HepG2 (cell line): ENCODE results near the gene NARS2. TPM values are rescaled to one million over a fixed set of nuclear protein-coding genes. Genes with fewer than 3 reads are reported as not detected.

Source experiments
- ESRRA ChIP-seq: sonication (generic); formaldehyde crosslinking; IDR thresholded peaks from 2 replicates; pipeline ENCODE4 v1.5.1; 2020; ENCODE audit warnings: mild to moderate bottlenecking, low read depth, missing genetic modification reagents
- FOXP1 ChIP-seq, 2 experiments: fragments of 450-650 bp in 1 of 2; IDR thresholded peaks; 2 replicates each; pipeline ENCODE4 v1.6.1; 2017 to 2018; ENCODE audit warnings: antibody characterized with exemption in 1 of 2
- HDAC6 ChIP-seq: fragments of 200-600 bp; sonication (generic); IDR thresholded peaks from 2 replicates; pipeline ENCODE4 v1.7.0; 2017; ENCODE audit warnings: mild to moderate bottlenecking, antibody characterized with exemption, low read length, low read depth
- HOXA3 ChIP-seq: sonication (generic); formaldehyde crosslinking; IDR thresholded peaks from 2 replicates; pipeline ENCODE4 v1.5.0; 2020; ENCODE audit warnings: missing genetic modification reagents
- KMT2B ChIP-seq: IDR thresholded peaks from 2 replicates; pipeline ENCODE4 v1.6.1; 2016; ENCODE audit warnings: missing genetic modification reagents, missing compliant biosample characterization
- RFX1 ChIP-seq: fragments of 450-650 bp; IDR thresholded peaks from 2 replicates; pipeline ENCODE4 v1.6.1; 2017
- SIX4 ChIP-seq: sonication (generic); formaldehyde crosslinking; IDR thresholded peaks from 2 replicates; pipeline ENCODE4 v1.4.0; 2020; ENCODE audit warnings: missing genetic modification reagents
- TOPORS ChIP-seq: sonication (generic); formaldehyde crosslinking; IDR thresholded peaks from 2 replicates; pipeline ENCODE4 v1.8.0; 2023; ENCODE audit warnings: mild to moderate bottlenecking, missing genetic modification reagents
- ZNF550 ChIP-seq: sonication (generic); formaldehyde crosslinking; IDR thresholded peaks from 2 replicates; pipeline ENCODE4 v1.4.0; 2020; ENCODE audit warnings: mild to moderate bottlenecking, missing genetic modification reagents, borderline replicate concordance
- polyA plus RNA-seq, 8 experiments: library from polyadenylated mRNA; depleted of rRNA in 3 of 8; stranded (reverse) in 7 of 8; unstranded in 1 of 8; fragments of >200 nt; fragmentation: Illumina TruSeq in 4 of 8; extraction: Trizol in 4 of 8; gene quantifications; 2 replicates each; pipeline versions ENCODE4 v1.2.1 to v1.2.3, GENCODE V29; 2011 to 2016; ENCODE audit warnings: low read depth in 4 of 8, missing spikeins in 1 of 8, mixed read lengths in 1 of 8; ENCODE audit not compliant: insufficient read depth in 1 of 8
- total RNA-seq, 5 experiments: library from RNA; depleted of rRNA; stranded (reverse); fragments of >200 nt; fragmentation: Illumina TruSeq; extraction: Trizol; gene quantifications; 2 replicates each; pipeline ENCODE4 v1.2.3, GENCODE V29; 2016; ENCODE audit warnings: low read depth in 1 of 5
- TF ChIP-seq, protein P1 (sequence below): sonication (generic); formaldehyde crosslinking; IDR thresholded peaks from 2 replicates; pipeline ENCODE4 v1.4.0; 2020; ENCODE audit warnings: mild to moderate bottlenecking, missing genetic modification reagents
- TF ChIP-seq, protein P2 (sequence below): sonication (generic); formaldehyde crosslinking; IDR thresholded peaks from 2 replicates; pipeline ENCODE4 v1.8.1; 2022; ENCODE audit warnings: mild to moderate bottlenecking, missing genetic modification reagents

The NARS2 gene
- total and polyA plus RNA-seq, 2 of the 13 experiments (the other 11 are each of a cell fraction or from before 2014, with no cell fraction given) = 45.9 to 65.0 TPM

DNA sequence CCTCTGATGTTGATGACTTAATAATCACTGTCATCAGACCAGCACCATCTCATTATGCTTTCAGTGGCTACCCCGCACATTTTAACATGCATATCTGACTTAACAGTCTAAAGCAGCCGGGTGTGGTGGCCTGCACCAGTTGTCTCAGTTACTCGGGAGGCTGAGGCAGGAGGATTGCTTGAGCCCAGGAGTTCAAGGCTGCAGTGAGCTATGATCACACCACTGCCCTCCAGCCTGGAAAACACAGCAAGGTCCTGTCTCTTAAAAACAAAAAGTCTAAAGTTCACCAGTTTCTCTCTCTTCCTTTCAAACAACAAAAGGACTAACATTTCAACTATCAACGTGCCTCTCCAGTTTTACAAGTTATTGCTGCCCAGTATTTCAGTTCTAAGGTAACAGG lies 101.8 kb downstream of the NARS2 start (continued):
- TF ChIP-seq, protein P1, sequence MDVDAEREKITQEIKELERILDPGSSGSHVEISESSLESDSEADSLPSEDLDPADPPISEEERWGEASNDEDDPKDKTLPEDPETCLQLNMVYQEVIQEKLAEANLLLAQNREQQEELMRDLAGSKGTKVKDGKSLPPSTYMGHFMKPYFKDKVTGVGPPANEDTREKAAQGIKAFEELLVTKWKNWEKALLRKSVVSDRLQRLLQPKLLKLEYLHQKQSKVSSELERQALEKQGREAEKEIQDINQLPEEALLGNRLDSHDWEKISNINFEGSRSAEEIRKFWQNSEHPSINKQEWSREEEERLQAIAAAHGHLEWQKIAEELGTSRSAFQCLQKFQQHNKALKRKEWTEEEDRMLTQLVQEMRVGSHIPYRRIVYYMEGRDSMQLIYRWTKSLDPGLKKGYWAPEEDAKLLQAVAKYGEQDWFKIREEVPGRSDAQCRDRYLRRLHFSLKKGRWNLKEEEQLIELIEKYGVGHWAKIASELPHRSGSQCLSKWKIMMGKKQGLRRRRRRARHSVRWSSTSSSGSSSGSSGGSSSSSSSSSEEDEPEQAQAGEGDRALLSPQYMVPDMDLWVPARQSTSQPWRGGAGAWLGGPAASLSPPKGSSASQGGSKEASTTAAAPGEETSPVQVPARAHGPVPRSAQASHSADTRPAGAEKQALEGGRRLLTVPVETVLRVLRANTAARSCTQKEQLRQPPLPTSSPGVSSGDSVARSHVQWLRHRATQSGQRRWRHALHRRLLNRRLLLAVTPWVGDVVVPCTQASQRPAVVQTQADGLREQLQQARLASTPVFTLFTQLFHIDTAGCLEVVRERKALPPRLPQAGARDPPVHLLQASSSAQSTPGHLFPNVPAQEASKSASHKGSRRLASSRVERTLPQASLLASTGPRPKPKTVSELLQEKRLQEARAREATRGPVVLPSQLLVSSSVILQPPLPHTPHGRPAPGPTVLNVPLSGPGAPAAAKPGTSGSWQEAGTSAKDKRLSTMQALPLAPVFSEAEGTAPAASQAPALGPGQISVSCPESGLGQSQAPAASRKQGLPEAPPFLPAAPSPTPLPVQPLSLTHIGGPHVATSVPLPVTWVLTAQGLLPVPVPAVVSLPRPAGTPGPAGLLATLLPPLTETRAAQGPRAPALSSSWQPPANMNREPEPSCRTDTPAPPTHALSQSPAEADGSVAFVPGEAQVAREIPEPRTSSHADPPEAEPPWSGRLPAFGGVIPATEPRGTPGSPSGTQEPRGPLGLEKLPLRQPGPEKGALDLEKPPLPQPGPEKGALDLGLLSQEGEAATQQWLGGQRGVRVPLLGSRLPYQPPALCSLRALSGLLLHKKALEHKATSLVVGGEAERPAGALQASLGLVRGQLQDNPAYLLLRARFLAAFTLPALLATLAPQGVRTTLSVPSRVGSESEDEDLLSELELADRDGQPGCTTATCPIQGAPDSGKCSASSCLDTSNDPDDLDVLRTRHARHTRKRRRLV (CRISPR knock-in tag) = no peak
- TF ChIP-seq HDAC6 (no peak), RFX1 (no peak), TOPORS (CRISPR knock-in tag) (no peak), SIX4 (CRISPR knock-in tag) (no peak), KMT2B (CRISPR knock-in tag) (no peak), ZNF550 (no peak), FOXP1 (IDR thresholded peaks at IDR 0.05) (no peak), FOXP1 (CRISPR knock-in tag; IDR thresholded peaks at IDR 0.05) (0 out of 2 replicates have a peak, but pooled peaks have one; percentile 27), HOXA3 (CRISPR knock-in tag) (no peak), ESRRA (0 out of 2 replicates have a peak, but pooled peaks have one; percentile 24)
- TF ChIP-seq, protein P2, sequence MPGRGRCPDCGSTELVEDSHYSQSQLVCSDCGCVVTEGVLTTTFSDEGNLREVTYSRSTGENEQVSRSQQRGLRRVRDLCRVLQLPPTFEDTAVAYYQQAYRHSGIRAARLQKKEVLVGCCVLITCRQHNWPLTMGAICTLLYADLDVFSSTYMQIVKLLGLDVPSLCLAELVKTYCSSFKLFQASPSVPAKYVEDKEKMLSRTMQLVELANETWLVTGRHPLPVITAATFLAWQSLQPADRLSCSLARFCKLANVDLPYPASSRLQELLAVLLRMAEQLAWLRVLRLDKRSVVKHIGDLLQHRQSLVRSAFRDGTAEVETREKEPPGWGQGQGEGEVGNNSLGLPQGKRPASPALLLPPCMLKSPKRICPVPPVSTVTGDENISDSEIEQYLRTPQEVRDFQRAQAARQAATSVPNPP (CRISPR knock-in tag) = no peak
- TF ChIP-seq, all 625 proteins: peak for 30
